HCT116 (cell line): ENCODE measurements around the gene GDPD3. TPM values are rescaled to one million over a fixed set of nuclear protein-coding genes. Genes with fewer than 3 reads are reported as not detected.

Source experiments
- CBX3 ChIP-seq: IDR thresholded peaks from 2 replicates; pipeline ENCODE4 v1.6.1; 2012; ENCODE audit warnings: low read depth
- CTCF ChIP-seq, 3 experiments: fragments of 200-600 bp in 1 of 3; sonication (generic) in 1 of 3; IDR thresholded peaks in 2 of 3; conservative IDR thresholded peaks in 1 of 3; 2 replicates each; pipeline ENCODE4 v1.5.1; 2012 to 2017; ENCODE audit warnings: low read depth in 2 of 3, low read length in 2 of 3, antibody characterized with exemption in 1 of 3, borderline replicate concordance in 1 of 3, control low read depth in 1 of 3, mild to moderate bottlenecking in 1 of 3, mixed read lengths in 1 of 3, mixed run types in 1 of 3, moderate library complexity in 1 of 3; ENCODE audit not compliant: insufficient read depth in 1 of 3
- EZH2phosphoT487 ChIP-seq: fragments of 200-600 bp; IDR thresholded peaks from 2 replicates; pipeline ENCODE4 v1.6.1; 2018; ENCODE audit warnings: antibody characterized with exemption, borderline replicate concordance
- JUND ChIP-seq: IDR thresholded peaks from 2 replicates; pipeline ENCODE4 v1.6.1; 2012
- MAX ChIP-seq: IDR thresholded peaks from 2 replicates; pipeline ENCODE4 v1.6.1; 2012
- POLR2A ChIP-seq: IDR thresholded peaks from 2 replicates; pipeline ENCODE4 v1.7.0; 2011; ENCODE audit warnings: borderline replicate concordance; ENCODE audit not compliant: insufficient read depth, insufficient read length; ENCODE audit errors: extremely low read depth
- RAD21 ChIP-seq: IDR thresholded peaks from 2 replicates; pipeline ENCODE4 v1.6.1; 2012; ENCODE audit warnings: low read depth, mild to moderate bottlenecking
- SRF ChIP-seq: IDR thresholded peaks from 2 replicates; pipeline ENCODE4 v1.6.1; 2012; ENCODE audit warnings: low read depth
- TCF7L2 ChIP-seq: IDR thresholded peaks from 2 replicates; pipeline ENCODE4 v1.7.0; 2011; ENCODE audit warnings: borderline replicate concordance, inconsistent platforms; ENCODE audit not compliant: insufficient read depth, insufficient read length; ENCODE audit errors: extremely low read depth
- ZBTB33 ChIP-seq: IDR thresholded peaks from 2 replicates; pipeline ENCODE4 v1.6.1; 2011; ENCODE audit warnings: mild to moderate bottlenecking, low read length, moderate library complexity; ENCODE audit not compliant: insufficient replicate concordance; ENCODE audit errors: extremely low read depth
- ZFX ChIP-seq: fragments of 450-650 bp; IDR thresholded peaks from 2 replicates; pipeline ENCODE4 v1.6.1; 2017
- total RNA-seq: library from RNA; stranded (reverse); gene quantifications from one replicate; pipeline ENCODE4 v1.2.1, GENCODE V29; 2021; ENCODE audit not compliant: unreplicated experiment

Gene GDPD3
- total RNA-seq, 1 experiment from 2014 or later: 7.0 TPM

- no peak for TF ChIP-seq ZBTB33
- TF ChIP-seq SRF: no peak
- TF ChIP-seq MAX: no peak
- no peak for TF ChIP-seq CTCF (IDR thresholded peaks at IDR 0.05 in 2 of 3, conservative IDR thresholded peaks at IDR 0.05 in 1 of 3; ENCODE audit: borderline replicate concordance in 1 of 3, insufficient read depth in 1 of 3, low read depth in 2 of 3, low read length in 2 of 3)
- TF ChIP-seq POLR2A: no peak
- no peak for TF ChIP-seq RAD21
- no peak for TF ChIP-seq CBX3
- no peak for TF ChIP-seq EZH2phosphoT487
- no peak for TF ChIP-seq ZFX
- TF ChIP-seq TCF7L2: no peak
- TF ChIP-seq JUND: no peak
Measured at GRCh38 chr16:30137897-30138296, 24.6 kb upstream of the GDPD3 start (continued).
